Stimulated activated CD4-positive, alpha-beta T cell treated with anti-CD3 and anti-CD28 coated beads, TNF-alpha, amount 100 ng/mL, for 1 hour (primary cell): ENCODE results near the gene RSPO4.

Experiments used
- DNase-seq, 3 donors: peaks; one replicate each; pipeline ENCODE4 v3.0.0-alpha.2; 2020; ENCODE audit warnings: low read depth in 3 of 3, low spot score in 1 of 3

Gene RSPO4

DNA sequence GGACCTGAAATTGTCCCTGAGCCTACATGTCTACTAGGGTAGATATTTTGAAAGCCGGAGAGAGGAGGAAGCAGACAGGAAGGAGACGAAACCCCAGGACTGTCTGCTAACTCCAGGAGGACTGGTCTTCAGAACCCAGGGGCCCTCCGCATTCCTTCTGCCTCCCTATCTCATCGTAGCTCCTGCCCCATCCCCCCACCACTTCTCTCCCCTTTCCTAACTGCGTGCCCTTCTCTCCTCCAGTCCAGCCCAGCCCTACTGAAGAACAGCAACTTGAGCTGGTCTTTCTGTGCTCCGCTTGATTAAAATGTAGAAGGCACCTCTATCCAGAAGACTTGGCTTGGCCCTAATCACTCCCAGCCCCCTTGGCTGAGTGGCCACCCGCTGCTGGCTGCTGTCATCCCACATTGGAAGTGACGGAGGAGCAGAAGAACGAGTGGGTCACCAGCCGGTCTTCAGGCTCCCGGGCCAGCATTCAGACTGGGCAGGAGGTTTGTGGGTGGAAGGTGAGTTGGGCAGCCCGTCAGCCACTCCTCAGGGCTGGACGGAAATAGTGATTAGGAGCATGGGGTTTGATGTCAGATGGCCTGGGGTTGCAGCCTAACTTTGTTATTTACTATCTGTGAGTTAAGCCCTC, 57.2 kb downstream of the RSPO4 start:
- no peak for DNase-seq

DNA sequence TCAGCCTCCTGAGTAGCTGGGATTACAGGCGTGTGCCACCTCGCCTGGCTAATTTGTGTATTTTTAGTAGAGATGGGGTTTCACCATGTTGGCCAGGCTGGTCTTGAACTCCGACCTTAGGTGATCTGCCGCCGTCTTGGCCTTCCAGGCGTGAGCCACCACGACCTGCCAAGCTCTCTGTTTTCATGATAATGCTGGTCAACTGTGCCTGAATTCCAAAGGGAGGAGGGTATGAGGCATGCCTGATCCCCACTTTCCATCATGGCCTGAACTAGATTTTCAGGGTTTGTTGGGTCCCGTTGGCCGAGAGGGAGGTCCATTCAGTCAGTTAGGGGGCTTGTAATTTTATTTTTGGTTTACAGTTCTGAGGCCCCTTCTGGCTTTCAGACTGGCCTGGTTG, 58.0 kb downstream of the RSPO4 start:
- no peak for DNase-seq

DNA sequence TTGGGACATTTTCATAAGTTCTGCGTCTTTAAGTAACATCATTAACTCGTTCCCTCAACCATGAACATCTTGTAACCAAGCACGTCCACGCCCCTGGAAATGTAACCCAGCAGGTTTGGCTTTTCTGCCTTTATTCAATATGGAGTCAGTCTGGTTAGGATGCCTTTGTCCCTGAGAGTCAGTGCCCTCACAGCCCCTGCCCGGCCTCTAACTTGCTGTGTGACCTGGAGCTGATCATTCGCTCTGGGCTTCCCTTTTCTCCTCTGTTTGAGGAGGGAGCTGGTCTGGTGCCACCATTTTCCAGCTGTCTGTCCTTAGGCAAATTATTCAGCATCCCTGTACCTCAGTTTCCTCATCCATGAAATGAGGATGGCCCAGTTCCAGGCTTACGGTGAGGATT, 59.5 kb downstream of the RSPO4 start:
- DNase-seq = no peak

DNA sequence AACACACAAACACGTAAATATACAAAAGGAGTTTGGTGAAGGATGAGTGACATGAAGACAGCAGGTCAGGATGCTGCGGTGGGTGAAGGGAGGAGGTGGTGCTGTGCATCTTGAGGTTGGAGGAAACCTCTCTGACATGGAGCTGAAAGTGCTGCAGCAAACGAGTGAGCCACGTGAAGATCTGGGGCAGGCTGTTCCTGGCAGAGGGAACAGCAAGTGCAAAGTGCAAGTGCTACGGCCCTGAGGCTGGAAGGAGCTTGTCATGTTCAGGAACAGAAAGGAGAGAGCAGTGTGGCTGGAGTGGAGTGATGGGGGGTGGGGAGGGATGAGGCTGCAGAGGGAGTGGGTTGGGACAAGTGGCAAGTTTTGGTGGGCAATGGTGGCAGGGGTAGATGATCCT, 61.2 kb downstream of the RSPO4 start:
- DNase-seq = no peak

DNA sequence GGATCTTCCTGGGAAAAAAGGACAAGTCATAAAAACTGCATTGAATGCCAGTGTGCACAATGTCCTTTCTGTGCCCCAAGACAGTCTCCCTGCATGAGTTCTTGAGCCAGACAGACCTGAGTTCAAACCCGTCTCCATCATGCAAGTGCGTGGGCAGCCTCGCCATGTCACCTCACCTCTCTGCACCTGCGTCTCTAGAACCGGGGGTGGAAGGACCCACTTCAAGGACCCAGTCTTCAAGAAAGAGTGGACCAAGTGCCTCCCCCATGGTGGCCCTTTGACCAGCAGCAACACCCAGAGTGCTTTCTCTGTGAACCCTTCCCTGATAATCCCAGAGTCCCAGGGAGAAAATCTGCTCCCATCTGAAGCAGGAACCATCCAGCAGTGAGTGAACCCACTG, 62.5 kb downstream of the RSPO4 start:
- DNase-seq = no peak

DNA sequence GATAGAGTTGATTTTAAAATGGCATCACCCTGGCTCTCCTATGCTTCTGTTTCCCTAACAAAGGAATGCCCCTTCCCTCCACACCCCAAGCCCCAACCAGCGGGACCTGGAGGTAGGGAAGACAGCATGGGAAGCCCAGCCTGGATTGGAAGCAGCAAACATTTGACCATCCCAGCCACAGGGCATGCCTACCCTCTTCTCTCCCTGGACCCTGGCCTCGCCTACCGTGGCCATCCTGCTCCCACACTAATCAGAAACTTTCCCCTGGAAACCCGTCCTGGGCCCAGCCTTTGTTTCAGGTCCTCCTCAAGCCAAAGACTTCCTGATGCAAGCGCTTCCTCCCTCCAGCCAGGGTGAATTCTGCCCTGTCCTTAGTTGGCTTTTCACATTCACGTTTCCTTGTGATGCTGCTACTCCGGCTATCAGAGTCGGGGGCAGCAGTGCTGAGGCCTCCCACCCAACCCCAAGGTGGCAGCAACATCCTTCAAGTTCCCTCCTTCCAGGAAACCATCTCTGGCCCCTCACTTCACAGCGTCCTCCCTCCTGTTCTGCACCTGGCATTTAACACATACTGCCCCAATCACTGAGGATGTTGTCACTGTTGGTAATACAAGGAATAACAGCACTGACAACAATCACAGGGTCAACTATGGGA, 67.8 kb downstream of the RSPO4 start:
- no peak for DNase-seq

DNA sequence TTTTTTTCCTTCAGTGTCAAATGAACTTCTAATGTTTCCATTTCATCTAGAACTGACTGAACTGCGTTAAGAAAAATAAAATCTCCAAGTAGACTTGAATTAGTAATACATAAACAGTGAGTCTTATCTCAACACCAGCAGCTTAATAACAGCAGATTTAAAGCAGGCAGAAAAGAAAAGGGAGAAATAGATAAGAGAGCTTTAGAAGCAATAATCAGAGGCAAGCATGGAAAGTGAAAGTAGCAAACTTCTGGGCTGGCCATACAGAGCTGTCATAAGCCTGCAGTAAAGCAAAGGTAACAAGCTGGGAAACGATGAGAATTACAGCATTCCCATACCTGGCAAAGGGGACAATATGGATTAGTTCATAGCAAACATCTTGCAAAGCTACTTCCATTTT, 69.1 kb downstream of the RSPO4 start:
- DNase-seq = no peak

DNA sequence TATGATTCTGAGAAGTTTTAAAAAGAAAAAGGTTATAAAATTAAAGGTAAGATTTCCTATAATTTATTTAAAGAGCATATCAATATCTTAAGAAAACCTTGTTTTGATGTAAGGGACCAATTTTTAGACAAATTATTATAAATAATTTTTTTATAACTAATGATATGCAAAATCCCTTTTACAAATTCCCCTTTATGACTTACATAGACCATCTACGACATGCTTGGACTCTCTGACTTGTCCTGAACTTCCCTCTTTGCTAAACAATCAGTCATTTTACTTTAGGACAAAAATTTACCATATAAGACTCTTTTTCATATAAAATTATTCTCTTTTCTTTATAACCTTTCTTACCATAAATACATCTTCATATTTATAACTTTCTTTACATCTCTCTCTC, 70.7 kb downstream of the RSPO4 start:
- DNase-seq = no peak

DNA sequence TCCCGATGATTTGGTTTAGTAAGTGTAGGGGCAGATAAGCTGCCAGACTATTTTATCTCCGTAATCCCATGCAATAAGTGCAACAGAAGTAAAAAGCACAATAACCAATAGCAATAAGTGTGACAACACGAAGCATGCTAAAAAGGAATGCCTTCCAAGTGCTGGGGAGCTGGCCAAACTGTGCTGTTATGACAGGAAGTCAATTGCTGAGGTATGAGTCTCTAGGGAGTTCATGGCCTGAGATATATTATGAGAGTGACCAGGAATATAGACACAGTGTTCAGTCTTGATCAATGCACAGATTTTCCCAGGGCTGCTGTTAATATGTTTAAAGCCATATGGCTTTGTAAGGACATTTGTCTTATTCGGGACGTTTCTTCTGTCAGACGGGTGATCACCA, 75.4 kb downstream of the RSPO4 start:
- DNase-seq = no peak

DNA sequence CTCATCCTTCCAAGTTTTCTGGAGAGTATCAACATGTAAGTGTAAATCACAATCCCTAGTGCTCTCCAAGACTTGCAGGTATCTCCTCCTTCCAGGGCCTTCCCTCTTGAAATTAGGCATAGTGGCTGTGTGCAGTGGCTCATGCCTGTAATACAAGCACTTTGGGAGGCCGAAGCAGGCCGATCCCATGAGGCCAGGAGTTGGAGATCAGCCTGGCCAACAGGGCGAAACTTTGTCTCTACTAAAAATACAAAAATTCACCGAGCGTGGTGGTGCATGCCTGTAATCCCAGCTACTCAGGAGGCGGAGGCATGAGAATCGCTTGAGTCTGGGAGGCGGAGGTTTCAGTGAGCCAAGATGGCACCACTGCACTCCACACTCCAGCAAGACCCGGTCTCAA, 76.6 kb downstream of the RSPO4 start:
- DNase-seq = no peak

DNA sequence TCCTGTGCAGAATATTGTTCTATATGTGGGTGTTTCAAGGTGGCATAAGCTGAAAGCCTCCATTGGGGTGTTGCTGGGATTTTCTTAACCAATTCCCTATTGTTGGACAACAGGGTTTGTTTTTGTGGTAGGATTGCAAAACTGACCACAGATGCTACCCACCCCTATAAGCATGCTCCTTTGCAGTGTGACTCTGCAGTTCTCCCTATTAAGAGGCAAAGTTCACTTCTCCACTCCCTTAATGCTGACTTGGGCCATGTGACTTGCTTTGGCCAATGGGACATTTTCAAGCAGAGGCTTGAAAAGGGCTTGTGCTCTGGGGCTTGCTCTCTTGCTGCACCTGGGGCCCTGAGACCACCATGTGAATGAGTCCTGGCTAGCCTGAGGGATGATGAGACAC, 77.5 kb downstream of the RSPO4 start:
- DNase-seq = no peak

DNA sequence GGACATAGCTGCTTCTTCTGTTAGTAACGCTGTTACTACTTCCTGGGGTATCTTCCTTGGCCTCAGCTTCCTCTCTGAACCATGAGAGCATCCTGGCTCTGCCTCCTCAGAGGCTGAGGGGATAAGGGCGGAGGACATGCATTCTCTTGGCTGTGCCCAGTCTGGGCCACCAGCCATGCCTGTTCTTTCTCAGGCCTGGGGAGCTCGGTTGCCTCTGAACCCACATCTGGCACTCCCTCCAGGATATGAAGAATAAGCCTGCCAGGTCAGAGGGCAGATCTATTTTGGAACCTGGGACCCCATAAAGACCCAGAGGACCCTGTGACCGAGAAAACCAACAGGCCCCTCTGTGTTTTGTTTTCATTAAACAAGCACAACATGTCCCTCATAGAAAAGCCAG, 79.3 kb downstream of the RSPO4 start:
- no peak for DNase-seq

DNA sequence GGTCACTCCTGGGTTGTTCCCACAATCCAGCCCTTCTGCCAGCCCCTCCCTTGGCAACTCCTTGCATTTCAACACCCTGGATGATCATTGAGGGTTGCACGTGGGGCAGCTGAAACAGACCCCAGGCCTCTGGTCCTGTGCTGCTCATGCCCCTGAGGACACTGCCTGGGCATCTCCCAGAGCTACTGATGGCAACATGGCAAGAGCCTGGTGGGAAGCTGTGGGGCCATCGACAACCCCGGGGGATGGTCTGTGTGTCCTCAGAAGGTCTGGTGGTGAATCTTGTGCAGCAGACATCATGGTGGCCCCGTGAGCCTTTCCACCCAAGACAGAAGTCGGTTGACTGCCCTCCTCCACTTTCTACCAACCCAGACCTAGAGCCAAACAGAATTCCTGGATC, 81.0 kb downstream of the RSPO4 start:
- no peak for DNase-seq

DNA sequence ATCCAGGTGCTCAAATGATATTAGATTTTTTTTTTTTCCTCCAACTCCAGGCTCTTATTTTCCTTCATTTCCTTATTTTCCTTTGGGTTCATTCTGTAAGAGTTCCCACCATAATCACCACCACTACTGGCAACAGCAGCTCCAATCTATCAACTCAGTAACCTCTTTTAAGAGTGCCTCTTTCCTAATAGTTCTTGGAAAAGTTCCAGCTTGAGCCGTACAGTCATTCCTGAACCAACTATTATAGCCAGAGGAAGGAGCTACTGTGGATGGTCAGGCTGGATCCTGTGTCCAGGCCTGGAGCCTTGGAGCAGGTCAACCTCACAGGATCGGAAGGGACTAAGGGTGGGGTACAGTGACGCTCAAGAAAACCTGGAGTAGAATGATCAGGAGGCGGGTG, 81.8 kb downstream of the RSPO4 start:
- DNase-seq = no peak

DNA sequence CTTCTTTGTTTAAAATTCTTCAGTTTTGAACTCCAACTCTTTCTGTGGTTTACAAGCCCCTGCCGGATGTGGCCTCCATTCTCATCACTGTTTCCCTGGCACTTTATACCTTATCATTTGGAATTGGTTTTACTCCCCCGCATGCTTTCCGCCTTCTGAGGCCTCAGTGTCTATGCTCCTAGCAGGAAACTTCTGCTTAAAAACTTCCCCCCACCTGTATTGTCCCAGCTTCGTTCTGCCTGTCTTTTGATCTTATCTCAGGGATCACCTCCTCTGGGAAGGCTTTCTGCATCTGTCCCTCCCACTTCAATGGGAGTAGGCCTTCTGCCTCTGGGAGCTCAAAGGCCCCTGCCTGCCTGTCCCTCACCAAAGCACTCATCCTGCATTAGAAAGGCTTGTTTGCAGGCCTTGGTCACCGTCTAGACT, 82.6 kb downstream of the RSPO4 start:
- no peak for DNase-seq

DNA sequence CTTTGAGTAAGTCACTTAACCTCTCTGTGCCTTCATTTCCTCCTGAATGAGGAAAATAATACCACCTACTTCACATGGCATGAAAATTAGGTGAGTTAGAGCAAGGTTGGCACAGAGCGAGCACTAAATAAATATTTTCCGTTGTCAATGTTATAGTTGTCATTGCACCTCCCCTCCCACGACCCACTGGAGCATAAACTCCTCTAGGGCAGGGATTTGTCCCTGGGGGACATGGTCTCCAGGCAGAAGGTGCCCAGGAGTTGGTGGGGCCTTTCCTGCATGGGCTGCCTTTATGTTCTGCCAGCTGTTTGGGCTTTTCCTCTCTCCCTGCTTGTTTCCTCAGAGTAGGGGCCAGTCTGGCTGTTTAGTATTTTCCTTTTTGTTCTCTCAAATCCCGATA, 84.7 kb downstream of the RSPO4 start:
- no peak for DNase-seq

DNA sequence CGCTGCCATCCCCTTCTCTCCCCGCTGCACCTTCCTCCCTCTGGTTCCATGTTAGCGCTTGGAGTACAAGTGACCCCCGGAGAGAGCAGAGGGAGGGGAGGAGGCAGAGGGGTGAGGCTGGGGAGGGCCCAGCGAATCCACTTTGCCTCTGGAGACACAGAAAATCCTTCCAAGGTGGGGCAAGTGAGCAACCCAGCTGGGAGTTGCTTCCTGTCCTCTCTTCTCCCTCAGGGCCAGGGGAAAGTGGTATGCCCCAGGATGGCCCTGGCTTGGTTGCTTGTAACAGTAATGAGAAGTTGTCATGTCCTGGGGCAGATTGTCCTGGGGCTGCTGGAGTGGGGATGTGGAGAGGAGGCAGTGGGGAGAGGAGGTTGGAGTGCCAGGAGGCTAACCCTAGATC, 85.3 kb downstream of the RSPO4 start:
- no peak for DNase-seq

DNA sequence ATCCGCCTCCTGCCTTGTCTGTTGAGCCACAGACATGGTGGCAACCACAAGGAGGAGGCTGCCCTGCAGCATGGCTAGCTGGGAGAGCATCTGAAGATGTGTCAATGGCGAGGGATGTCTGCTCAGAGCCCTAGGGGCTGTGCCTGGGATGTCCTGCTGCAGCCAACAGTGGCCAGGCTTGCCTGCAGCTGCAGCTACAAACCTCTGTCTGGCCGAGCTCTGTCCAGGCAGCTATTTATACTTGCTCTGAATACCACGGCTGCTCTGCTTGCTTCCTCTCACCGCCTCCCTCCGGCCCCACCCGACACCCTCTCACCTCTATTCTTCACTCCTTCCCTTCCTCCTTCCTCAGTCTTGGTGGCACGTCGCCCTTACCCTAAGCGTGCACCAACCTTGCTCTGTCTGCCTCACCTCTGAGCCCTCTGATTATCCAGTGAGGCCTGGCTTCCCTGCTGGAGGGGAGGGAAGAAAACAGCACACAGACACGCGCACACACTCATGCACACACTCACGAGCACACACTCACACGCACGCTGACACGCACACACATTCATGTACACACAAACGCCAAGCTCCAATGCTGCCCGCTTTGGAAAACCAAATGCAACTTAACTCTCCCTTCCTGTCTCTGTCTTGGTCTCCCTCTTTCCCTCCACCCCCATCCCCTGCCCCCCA, 85.8 kb downstream of the RSPO4 start, which contains the start of gene ANGPT4:
Gene ANGPT4, minus strand, starts transcription at position 210 of the 675 bp plus-strand sequence. Its CDS starts 120 bp downstream, at position 90.
- no peak for DNase-seq

DNA sequence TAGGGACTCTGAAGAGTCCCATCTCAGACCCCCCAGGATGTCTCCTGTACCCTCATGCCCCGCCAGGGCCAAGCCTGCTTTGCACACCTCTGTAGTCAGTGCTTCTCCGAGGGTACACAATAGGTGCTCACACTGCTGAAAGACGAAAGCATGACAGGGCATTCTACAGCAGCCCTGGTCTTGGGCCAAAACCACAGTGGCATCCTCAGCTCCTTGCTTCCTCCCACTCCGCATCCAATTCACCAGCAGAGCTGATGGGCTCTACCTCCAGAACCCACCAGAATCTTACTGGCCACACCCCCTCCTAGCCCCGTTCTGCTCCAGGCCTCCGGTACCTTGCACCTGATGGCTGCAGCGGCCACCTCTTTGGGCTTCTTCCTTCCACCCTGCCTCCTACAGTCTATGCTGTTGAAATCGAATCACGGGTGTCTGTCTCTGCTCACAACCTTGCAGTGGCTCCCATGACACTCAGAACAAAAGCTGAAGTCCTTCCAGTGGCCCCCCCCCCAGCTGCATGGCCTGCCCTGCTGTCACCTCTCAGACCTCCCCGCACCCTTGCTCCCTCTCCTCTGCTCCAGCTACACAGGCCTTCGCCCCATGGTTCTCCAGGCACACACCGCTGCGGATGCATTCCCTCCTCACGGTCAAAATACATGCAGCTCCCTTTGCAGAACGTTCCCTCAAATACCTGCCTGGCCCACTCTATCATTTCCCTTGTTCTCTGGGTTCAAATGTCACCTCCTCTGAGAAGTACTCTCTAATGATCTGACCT, 87.2 kb downstream of the RSPO4 start:
- no peak for DNase-seq

DNA sequence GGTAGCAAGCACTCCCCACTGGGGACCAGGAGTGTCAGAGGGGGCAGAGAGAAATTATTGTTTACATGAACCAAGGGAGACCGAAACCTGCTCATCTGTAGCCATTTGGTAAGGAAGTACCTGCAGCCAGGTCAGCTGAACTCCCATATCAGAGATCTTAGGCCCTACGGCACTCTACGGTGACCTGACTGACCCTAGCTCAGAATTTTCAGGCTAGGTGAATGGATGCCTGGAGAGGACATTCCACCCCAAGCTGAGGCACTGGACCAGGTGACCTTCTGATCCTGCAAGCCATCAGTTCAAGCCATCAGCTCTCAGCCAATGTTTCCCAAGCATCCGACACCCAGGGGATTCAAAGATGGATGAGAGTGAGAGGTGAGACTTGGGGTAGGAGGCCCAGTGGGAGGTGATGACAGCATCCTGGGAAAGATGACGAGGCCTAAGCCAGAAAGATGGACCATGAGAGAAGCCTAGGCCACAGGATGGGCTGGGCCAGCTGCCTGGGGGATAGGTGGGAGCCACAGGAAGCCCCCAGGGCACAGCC, 88.7 kb downstream of the RSPO4 start:
- DNase-seq = no peak

DNA sequence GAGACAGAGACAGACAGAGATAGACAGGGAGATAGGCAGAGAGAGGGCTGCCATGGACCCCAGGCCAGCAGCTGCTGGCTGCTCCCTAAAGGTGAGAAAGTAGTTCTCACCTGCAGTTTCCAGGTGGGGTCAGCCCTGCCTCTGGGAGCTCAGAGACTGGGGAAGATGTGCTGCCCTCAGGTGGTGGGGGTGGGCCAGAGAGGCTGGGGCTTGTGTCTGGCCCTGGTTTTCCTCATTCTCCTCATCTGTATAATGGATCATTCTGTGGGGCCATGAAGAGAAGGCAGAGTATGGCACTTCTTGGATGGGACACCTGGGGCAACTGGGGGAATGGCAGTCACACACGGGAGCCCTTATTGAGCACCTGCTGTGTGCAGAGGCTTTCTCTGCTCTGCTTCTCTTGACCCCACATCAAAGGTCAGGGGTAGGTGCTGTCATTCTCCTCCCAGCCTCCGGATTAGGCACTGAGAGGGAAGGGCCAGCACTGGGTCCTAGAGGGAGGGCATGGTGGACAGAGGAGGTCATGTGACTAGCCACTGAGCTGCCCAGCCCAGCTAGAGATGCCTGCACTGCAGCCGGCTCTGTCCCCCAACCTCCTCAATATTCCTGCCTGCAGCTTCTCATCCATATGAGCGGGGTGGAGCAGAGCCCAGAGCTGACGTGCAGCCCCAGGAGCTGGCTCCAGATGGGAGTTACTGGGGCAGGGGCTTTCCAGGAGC, 90.1 kb downstream of the RSPO4 start:
- no peak for DNase-seq
